AG09309 (cell line): ENCODE measurements around the gene L3MBTL3.
"Not testable (repeated sequence)": the region's sequence is repeated elsewhere in the genome, so short reads cannot be mapped to it uniquely, and the experiment has no call there.

Source experiments
- DNase-seq: peaks from one replicate; pipeline ENCODE4 v3.0.0-alpha.2; 2010; ENCODE audit warnings: low read depth
- H3K4me3 ChIP-seq: 2 replicates; pipeline ENCODE4 v1.5.1; 2011; ENCODE audit warnings: mild to moderate bottlenecking, low read depth, low read length, moderate library complexity; ENCODE audit not compliant: control insufficient read depth
- CTCF ChIP-seq: IDR thresholded peaks from 2 replicates; pipeline ENCODE4 v1.5.1; 2011; ENCODE audit warnings: mild to moderate bottlenecking, low read depth, low read length, inconsistent platforms; ENCODE audit not compliant: insufficient read depth, control insufficient read depth; ENCODE audit errors: missing control alignments

Gene L3MBTL3

GRCh38 chr6:130163266-130163665 is 144.9 kb downstream of the L3MBTL3 start:
- no peak for DNase-seq
- no peak overlapping the region for H3K4me3 ChIP-seq
- no peak for TF ChIP-seq CTCF

- no peak for TF ChIP-seq CTCF
- no peak overlapping the region for H3K4me3 ChIP-seq
- DNase-seq, result no peak
These were observed 145.9 kb downstream of the L3MBTL3 start for GRCh38 chr6:130164251-130164650.

- TF ChIP-seq CTCF, result no peak
- no peak for DNase-seq
- no peak overlapping the region for H3K4me3 ChIP-seq
These were observed 149.3 kb downstream of the L3MBTL3 start for GRCh38 chr6:130167655-130168054.

GRCh38 chr6:130170160-130170559 is 151.8 kb downstream of the L3MBTL3 start:
- H3K4me3 ChIP-seq, DNase-seq: not testable (repeated sequence)

- H3K4me3 ChIP-seq, DNase-seq: not testable (repeated sequence)
These were observed 155.1 kb downstream of the L3MBTL3 start for GRCh38 chr6:130173377-130174004.

GRCh38 chr6:130176378-130176777 is 158.0 kb downstream of the L3MBTL3 start:
- TF ChIP-seq CTCF, result no peak
- no peak overlapping the region for H3K4me3 ChIP-seq
- DNase-seq, result no peak

GRCh38 chr6:130178692-130179091 is 160.3 kb downstream of the L3MBTL3 start:
- H3K4me3 ChIP-seq, result no peak overlapping the region
- peak; percentile 64 for DNase-seq
- no peak for TF ChIP-seq CTCF

GRCh38 chr6:130182466-130182865 is 164.1 kb downstream of the L3MBTL3 start:
- no peak for TF ChIP-seq CTCF
- H3K4me3 ChIP-seq, result no peak overlapping the region
- no peak for DNase-seq
